ENCODE measurements around the gene LHX3.

DNA sequence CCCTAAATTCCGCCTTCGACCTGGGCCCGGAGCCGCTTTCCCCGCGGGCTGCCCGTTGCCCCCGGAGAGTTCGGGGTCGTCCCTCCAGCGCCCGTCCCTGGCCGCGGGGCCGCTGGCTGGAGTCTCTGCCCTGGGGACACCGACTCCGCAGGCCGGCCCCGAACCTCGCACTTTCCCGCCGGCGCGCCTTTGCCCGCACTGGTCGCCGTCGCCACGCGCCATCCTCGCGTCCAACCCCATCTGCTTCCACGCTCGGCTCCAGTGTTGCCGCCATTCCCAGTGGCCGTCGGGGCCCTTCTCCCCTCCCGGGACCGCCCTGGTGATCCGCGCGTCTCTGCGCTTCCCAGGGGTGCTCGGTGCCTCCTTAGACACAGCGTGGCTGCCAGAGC is 11.0 kb downstream of the LHX3 start:
- TF ChIP-seq RARB (CRISPR knock-in tag; IDR thresholded peaks at IDR 0.05) (no peak), BACH2 (CRISPR knock-in tag; IDR thresholded peaks at IDR 0.05; ENCODE audit: borderline replicate concordance) (no peak), ARNTL (CRISPR knock-in tag; IDR thresholded peaks at IDR 0.05; ENCODE audit: borderline replicate concordance, low read depth) (no peak)
